Metanephros (tissue), 2 donors: Measurements from ENCODE around the gene MTRF1L. TPM values are rescaled to one million over a fixed set of nuclear protein-coding genes. Genes with fewer than 3 reads are reported as not detected.

Experiments used
- small RNA-seq: library from RNA; depleted of rRNA; stranded (forward); fragments of <200 nt; gene quantifications from one replicate; pipeline ENCODE3, GENCODE V24; 2014; ENCODE audit warnings: low replicate concordance
- total RNA-seq: library from RNA; depleted of rRNA; stranded (reverse); fragments of >200 nt; gene quantifications from one replicate; pipeline ENCODE4 v1.2.3, GENCODE V29; 2014

MTRF1L gene
- 14.4 TPM for total RNA-seq

GRCh38 chr6:153002613-153003365 lies at the start of gene MTRF1L:
TSS of gene MTRF1L (minus strand) at chr6:153002709. CDS start at chr6:153002685, 24 bp downstream.

DNA sequence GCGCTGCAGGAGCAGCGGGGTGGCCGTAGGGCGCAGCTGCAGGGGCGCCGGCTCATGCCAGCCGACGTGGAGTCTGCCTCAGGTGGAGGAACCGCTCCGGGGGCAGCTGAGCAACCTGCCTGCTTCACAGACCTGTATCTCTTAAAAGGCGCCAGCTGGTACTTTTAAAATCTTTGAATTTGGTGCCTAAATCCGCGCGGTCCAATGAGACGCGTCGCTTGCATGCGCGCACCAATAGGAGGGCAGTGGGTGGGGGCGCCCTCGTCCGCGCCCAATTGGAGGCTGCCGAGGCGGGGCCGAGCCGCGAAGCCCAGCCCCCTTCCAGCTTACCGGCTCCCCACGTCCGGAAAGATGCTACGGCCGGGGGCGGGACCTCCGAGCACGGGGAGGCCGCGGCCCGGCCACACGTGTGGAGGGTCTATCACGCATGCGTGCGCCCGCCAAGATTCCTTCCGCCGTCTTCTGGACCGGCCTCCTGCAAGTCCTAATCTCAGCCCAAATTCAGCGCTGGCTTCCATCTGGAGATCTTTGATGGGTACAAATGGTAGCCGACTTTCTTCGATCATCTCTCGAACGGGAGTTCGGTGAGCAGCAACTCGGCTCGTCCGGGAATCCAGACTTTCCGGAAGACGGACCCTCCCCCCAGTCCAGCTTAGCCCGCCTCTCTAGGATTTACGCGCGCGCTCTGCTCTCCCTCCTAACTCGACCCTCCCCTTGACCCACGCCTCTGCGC lies 19.4 kb downstream of the MTRF1L start, which contains the start of gene FBXO5:
FBXO5 (minus strand) TSS at position 138 of the 733 bp plus-strand sequence; CDS start at position 56, 82 bp downstream.

Small RNA genes within 50 kb of the gene (small RNA-seq; reads per million reads assigned to genes)
- not detected for gene AL080276.1

Other genes with a start within 250 kb of the MTRF1L start
- 16.4 TPM for gene FBXO5, start 19.7 kb downstream of the MTRF1L start, total RNA-seq
- 0.82 TPM for gene RGS17, start 128.6 kb upstream of the MTRF1L start, total RNA-seq